Measurements from ENCODE around the gene SPOCK3. TPM values are rescaled to one million over a fixed set of nuclear protein-coding genes. Genes with fewer than 3 reads are reported as not detected.

The SPOCK3 gene
- total RNA-seq, 4 donors from 2014 or later: not detected

- WGBS, 2 donors: 71 to 72% methylated on average over 6 of the region's 6 CpGs
- intact Hi-C loops (cut with DNase I; ENCODE audit: low total_unique reads): no loop called here
- H3K4me3 ChIP-seq (ENCODE audit: low read depth, poor library complexity, severe bottlenecking): no peak overlapping the region
- no peak for DNase-seq (ENCODE audit: low spot score in 2 of 2)
- TF ChIP-seq POLR2A (IDR thresholded peaks at IDR 0.05) (no peak), CTCF (IDR thresholded peaks at IDR 0.05) (no peak)
These were observed 57.4 kb downstream of the SPOCK3 start for GRCh38 chr4:167176723-167177367.

GRCh38 chr4:167171928-167172327, 62.4 kb downstream of the SPOCK3 start:
- 65 to 69% methylated on average over 1 of the region's 1 CpG for WGBS, 2 donors

GRCh38 chr4:167168611-167169010, 65.7 kb downstream of the SPOCK3 start:
- no peak overlapping the region for H3K4me3 ChIP-seq (ENCODE audit: low read depth, poor library complexity, severe bottlenecking)
- TF ChIP-seq CTCF (IDR thresholded peaks at IDR 0.05): no peak
- intact Hi-C loops (cut with DNase I; ENCODE audit: low total_unique reads): no loop called here
- DNase-seq (ENCODE audit: low spot score in 2 of 2): no peak
- WGBS, 2 donors: 93 to 94% methylated on average over 2 of the region's 2 CpGs

More at GRCh38 chr4:167171928-167172327, 62.4 kb downstream of the SPOCK3 start:
- intact Hi-C loops (cut with DNase I; ENCODE audit: low total_unique reads): no loop called here
- H3K4me3 ChIP-seq (ENCODE audit: low read depth, poor library complexity, severe bottlenecking): no peak overlapping the region
- TF ChIP-seq POLR2A (IDR thresholded peaks at IDR 0.05) (no peak), CTCF (IDR thresholded peaks at IDR 0.05) (no peak)
- DNase-seq (ENCODE audit: low spot score in 2 of 2): no peak

GRCh38 chr4:167150587-167150986, 83.7 kb downstream of the SPOCK3 start:
- WGBS, 2 donors: 90 to 92% methylated on average over 4 of the region's 4 CpGs
- no peak for DNase-seq (ENCODE audit: low spot score in 2 of 2)
- intact Hi-C loops (cut with DNase I; ENCODE audit: low total_unique reads): no loop called here
- H3K4me3 ChIP-seq (ENCODE audit: low read depth, poor library complexity, severe bottlenecking): no peak overlapping the region
- TF ChIP-seq POLR2A (IDR thresholded peaks at IDR 0.05) (no peak), CTCF (IDR thresholded peaks at IDR 0.05) (no peak)

- WGBS, 2 donors: 26 to 43% methylated on average over 1 of the region's 1 CpG
- no peak overlapping the region for H3K4me3 ChIP-seq (ENCODE audit: low read depth, poor library complexity, severe bottlenecking)
- intact Hi-C loops (cut with DNase I; ENCODE audit: low total_unique reads): no loop called here
- TF ChIP-seq POLR2A (IDR thresholded peaks at IDR 0.05): no peak
- no peak for TF ChIP-seq CTCF (IDR thresholded peaks at IDR 0.05)
- no peak for DNase-seq (ENCODE audit: low spot score in 2 of 2)
These were observed 89.7 kb downstream of the SPOCK3 start for GRCh38 chr4:167144605-167145004.

GRCh38 chr4:167143018-167143417, 91.3 kb downstream of the SPOCK3 start:
- DNase-seq (ENCODE audit: low spot score in 2 of 2): no peak
- intact Hi-C loops (cut with DNase I; ENCODE audit: low total_unique reads): no loop called here
- no peak for TF ChIP-seq POLR2A (IDR thresholded peaks at IDR 0.05)
- TF ChIP-seq CTCF (IDR thresholded peaks at IDR 0.05): no peak
- 89 to 94% methylated on average over 2 of the region's 2 CpGs for WGBS, 2 donors
- no peak overlapping the region for H3K4me3 ChIP-seq (ENCODE audit: low read depth, poor library complexity, severe bottlenecking)
